Activated T-cell treated with anti-CD3 and anti-CD28 coated beads for 4 hours (primary cell): ENCODE results near the gene NPHP4.
A peak's percentile ranks its signal among the peaks of the same experiment; 100 is the strongest.

Experiments used
- DNase-seq: peaks from one replicate; pipeline ENCODE4 v3.0.0-alpha.2; 2020

Gene NPHP4

DNA sequence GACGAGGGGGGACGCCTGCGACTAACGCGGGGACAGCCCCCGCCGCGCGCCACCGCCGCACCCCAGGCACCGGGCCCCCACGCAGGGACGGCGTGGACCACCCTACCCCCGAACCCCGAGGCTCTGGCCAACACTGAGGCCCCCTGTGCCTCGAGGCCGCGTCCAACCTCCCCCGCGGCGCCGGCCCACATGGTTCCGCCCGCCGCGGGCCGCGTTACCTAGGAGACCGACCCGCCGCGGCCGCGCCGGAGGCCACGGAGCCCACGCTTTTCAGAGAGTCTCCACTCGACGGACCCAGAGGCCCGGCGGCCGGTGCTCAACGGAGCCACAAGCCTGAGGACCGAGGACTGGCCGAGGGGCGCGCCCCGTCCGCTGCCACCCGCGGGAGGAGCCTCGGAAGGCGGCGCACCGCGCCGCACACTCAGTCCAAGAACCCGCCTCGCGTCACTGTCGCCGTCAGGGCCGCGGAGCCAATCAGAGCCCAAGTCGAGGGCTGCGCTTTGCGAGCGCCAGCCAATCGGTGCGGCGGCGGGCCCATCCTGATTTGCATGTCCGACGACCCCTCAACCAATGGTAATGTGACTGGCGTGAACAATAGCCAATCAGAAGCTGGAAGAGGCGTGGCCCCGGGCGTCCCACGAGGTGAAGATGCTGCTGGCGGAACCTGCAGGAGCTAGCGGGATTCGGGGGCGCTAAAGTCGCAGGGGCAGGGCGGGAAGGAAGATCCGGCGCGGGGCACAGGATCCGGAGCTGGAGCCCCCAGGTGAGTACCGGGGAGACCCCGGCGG is at the start of gene NPHP4:
NPHP4 (minus strand) TSS at position 400 of the 788 bp plus-strand sequence. CDS start 6,136 bp downstream, outside the sequence.
- DNase-seq = peak; percentile 99

DNA sequence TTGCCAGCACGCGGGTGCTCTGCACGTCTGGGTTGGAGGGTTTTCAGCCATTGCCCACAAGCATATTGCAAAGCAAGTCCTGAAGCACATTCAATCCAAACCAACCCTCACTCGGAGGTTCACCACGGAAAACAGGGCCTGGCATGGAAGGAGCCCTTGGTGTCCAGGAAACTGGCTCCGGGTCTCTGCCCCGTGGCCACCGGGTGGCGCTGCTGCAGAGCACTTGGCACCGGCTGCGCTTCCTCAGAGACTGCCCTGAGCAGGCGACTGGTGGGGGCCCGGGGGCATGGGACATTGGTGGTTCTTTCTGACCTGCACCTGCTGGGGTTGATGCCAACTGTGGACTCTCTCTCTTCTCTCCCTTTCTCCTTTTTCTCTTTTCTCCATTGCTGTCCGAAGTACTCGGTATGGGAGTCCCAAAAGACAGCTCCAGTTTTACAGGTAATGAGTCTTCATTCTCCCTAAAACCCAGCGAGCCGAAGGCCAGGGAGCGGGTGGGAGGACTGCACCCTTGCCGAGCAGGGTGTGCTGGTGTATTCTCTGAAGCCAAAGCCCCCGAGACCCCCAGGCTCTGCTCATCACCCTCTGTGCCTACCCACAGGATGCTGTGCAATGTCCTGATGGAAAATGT is 49.3 kb upstream of the NPHP4 start:
- DNase-seq = no peak

DNA sequence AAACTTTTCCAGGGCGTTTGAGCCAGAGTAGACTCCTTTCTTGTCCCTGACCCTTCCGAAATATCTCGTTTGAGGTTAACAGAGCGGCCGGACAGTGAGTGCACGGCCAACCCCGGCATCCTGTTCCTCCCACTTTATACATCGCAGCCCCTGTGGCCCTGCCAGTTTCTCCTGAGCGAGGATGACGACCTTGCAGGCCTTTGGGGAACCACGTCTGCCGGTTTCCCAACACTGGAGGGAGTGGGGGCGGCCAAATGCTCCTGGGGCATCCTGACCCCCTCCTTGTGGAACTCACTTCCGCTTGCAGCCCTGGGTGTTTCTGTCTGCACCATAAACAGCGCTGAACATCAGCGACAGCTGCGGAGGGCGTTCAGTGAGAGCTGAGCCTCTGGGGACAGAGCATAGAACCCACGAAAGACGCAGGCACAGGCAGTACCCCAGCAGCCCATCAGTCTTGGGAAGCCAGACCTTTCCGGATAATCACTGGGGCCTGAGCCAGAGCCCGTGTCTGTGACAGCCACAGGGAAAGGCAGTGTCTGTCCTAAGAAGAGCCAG is 48.7 kb upstream of the NPHP4 start:
- DNase-seq = no peak

DNA sequence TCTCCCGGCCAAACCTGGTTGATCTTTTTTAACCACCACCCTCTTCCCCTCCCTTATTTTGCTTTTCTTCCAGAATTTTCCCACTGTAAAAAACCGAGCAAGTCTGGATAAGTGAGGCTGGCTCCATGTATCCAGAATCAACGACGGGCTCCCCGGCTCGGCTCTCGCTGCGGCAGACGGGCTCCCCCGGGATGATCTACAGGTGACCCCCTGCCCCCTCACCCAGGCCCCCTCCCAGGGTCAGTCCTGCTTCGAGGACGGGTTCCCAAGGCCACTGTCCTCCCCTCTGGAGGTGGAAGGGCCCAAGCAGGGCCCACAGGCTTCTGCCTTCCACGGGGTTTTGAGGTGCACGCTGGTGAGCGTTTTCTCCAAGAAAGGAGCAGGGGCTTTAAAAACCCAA is 48.2 kb upstream of the NPHP4 start:
- DNase-seq = no peak

DNA sequence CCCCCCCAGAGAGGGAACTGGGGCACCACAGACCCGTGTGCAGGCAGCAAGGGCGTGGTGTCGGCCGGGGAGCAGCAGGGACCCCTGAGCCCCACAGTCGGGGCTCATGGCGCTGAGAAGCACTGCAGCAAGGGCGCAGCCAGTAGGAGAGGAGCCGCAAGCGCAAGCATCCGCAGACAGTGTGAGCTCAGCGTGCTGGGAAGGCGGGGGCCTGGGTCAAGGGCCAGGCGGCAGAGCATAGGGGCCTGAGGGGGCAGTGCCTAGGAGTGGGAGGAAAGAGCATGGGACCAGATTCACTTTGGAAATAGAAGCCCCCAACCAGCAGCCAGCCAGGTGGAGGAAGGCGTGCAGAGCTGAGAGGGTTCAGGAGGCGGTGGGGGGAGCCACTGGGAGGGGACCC is 46.8 kb upstream of the NPHP4 start:
- DNase-seq = no peak

DNA sequence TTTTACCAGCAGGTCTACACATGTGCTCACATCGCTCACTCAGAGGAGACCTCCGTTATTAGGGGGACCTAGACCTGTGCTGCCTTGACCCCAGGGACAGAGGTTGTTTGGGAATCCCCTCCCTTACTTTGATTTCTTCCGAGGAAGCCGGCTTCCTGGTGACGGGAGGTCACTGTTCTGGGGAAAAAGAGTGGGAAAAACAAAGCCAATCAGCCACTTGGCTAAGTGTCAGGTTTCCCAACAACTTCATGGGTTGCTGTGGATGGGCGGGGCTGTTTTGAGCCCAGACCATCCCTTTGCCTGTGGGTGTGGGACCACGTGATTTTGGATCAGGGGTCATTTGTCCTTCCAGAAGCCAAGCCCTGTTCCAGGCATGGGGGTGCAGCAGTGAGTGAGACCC is 46.4 kb upstream of the NPHP4 start:
- no peak for DNase-seq

DNA sequence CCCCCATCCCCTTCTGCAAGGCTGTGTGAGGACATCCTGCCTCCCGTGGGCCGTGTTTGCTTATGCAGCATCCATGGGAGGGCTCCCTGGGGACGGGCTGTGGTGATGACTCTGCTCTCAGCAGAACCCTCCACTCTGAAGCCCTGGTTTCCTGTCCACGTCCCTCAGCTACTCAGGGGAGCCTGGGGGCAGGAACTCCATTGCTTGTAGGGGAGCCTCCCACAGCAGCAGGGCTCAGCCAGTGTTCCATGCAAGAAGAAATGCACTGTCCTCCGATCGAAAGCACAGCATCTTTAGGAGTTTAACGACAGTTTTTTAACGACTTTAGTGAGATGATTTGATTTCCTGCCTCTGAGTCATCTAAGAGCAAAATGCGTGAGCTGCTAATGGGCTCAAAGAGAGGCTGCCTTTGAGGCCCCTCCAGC is 45.1 kb upstream of the NPHP4 start:
- no peak for DNase-seq

DNA sequence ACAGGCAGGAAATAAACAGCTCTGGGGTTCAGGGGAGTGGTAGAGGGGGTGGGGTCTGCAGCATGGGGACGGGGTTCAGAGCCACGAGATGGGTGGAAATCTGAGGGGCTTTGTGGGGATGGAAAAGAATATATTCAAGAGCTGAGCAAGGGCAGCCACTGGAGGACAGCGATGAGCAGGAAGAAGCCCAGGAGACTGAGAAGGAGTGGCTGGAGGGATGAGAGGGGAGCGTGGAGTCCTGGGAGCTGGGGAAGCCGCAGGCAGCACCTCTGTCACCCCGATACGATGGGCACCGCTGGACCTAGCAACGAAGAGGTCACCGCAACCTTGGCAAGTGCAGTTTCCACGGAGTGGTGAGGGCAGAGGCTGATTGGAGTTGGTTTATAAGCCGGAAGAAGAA is 43.5 kb upstream of the NPHP4 start:
- no peak for DNase-seq

DNA sequence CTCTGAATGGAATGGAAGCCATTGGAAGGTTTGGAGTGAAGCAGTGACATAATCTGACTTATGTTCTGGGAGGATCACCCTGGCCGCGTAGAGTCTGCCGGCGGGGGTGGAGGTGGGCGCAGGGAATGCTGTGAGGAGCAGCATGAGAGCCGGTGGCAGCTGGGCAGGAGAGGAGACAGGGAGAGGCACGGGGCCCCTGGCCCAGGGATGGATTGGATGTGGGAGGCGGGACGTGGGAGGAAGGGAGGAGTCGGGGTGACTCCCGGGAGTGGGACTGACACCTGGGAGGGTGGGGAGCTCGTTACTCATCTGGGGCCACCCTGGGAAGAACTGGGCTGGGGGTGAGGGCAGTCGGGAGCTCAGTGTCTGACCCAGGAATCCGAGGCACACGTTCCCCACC is 43.1 kb upstream of the NPHP4 start:
- no peak for DNase-seq

DNA sequence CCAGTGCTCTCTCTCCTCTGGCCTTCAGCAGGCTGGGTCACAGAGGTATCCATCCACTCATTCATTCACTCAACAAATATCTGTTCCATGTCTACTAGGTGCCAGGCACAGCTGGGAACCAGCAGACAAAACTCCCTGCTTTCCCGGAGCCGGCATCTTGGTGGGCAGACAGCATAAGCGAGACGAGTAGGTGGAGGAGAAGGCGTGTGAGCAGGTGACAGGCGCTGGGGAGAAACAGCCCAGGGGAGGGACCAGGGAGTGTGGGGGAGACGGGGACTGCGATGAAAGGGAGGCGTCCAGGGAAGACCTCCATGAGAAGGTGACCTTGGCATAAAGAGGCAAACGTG is 42.5 kb upstream of the NPHP4 start:
- no peak for DNase-seq

DNA sequence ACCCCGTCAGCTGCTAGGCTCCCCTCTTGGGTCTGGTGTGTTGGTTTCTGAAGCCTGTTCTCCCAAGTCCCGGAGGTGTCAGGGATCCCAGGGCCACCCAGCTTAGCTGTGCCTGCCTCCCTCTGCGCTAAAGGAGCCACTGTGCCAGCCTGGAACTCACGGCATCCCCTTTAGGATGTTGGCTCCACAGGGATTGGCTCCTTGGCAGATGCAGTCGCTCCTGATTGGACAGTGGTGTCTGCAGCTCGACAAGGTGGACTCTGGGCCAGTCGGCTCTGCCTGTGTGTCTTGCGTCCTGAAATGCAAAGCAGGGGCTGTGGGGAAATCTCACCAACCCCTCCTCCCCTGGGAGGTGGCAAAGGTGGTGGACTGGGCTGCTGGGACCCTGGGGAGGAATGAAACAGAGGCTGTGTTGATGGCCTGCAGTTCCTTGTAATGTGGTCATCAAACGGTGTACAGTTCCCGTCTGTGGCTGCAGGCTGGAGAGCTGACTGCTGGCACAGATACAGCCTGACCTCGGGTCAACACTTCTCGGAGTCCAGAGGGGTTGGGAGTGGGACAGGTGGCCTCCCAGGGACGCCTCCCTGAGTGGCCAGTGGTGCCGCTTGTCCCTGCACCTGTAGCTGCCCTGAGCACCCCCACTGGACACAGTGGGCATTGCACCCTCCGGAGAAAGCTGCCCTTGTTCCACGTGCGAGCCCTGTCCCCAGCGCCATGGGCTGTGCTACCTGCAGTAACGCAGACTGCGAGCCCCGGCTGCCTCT is 41.9 kb upstream of the NPHP4 start:
- no peak for DNase-seq

DNA sequence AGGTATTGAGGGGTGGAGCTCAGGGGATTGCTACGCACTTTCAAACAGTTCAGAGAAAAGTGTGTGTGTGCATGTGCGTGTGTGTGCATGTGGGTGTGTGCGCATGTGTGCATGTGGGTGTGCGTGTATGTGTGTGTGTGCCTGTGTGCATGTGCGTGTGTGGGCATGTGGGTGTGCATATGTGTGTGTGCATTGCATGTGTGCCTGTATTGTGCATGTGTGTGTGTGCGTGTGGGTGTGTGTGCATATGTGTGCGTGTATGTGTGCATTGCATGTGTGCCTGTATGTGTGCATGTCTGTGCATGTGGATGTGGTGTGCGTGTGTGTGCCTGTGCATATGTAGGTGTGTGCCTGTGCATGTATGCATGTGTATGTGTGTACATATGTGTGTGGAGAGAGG is 40.9 kb upstream of the NPHP4 start:
- DNase-seq = no peak

DNA sequence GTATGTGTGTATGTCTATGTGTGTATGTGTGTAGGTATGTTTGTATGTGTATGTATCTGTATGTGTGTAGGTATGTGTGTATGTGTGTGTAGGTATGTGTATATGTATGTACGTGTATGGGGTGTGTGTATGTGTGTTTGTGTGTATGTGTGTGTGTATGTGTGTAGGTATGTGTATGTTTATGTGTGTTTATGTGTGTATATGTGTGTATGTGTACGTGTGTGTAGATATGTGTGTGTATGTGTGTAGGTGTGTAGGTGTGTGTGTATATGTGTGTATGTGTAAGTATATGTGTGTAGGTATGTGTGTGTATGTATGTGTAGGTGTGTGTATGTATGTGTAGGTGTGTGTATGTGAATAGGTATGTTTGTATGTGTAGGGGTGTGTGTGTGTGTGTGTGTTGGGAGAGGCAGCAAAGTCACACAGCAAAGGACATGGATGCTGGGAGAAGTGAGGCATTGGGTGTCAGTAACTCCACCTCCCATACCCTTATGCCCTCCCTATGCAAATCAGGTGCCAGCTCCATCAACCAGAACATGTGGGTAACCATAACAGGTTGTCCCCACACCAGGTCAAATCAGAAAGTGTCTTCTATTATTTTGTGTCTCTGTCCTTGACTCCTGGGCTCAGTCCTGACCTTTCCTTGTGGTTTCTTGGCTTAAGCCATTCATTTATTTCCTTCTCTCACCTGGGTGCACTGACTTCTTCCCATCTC is 38.5 kb upstream of the NPHP4 start:
- no peak for DNase-seq

DNA sequence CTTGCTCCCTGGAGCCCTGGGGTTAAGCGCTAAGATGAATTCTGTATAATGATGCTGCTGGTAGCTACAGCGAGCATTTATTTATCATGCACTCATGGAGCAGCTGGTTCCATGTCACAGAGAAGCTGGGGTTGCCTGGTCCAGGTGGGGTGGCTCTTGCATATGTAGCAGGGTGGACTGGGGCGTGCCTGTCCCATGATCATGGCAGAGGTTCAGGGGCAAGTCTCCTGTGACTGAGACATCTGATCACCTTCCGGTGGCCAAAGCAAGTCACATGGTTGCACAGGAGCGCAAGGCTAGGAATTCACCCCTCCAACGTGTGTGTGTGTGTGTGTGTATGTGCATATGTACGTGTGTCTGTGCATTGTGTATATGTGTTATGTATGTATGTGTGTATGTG is 37.9 kb upstream of the NPHP4 start:
- no peak for DNase-seq

DNA sequence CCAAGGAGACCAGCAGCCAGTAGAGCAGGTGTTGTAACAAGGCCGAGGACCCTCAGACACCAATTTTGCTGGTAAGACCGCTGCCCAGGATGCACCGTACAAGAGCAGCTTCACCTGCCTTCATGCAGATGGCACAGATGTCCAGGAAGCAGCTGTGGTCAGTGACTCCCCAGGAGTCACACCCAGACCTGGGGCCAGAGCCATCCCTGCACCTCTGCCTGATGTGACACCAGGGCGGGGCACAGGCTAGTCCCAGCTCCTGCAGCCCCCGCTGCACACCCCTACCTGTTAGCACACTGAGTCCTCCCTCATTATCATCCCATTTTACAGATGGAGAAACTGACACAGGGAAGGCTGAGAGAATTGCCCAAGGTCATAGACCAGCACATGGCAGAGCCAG is 37.1 kb upstream of the NPHP4 start:
- no peak for DNase-seq

DNA sequence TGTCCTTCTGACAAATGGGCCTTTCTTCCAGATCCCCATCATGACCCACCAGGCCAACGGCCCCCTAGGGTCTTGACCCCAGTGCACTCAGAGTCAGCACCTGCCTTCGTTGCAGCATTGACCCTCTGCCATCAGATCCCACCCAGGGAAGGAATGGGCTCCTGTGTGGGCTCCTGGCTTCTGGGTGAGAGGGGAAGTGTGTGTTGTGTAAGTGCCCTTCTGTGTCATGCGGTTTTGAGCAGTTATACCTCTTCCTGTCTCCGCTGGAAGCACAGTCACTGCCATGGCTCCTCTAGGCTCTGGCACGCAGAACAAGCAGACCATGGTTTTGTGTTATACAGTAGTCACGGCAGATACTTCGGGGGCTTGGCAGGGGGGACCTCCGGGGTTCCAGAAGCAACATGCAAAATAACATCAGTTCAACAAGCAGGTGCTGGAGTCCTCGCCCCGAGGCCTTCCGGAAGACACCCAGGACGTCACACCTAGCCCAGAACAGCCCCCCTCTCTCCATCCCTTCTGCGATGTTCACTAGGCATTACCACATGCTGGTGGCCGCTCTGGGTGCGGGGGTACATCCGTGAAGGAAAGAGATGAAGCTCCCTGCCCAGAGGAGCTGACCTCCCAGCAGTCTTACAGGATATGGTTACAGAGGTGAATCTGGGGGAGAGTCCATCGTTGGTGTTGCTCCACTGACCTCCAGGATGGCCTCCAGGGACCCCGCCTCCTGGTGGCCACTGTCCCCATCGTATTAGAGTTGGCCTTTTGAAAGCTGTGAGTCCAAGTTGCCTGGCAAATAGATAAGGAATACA is 36.0 kb upstream of the NPHP4 start:
- peak; percentile 38 for DNase-seq

DNA sequence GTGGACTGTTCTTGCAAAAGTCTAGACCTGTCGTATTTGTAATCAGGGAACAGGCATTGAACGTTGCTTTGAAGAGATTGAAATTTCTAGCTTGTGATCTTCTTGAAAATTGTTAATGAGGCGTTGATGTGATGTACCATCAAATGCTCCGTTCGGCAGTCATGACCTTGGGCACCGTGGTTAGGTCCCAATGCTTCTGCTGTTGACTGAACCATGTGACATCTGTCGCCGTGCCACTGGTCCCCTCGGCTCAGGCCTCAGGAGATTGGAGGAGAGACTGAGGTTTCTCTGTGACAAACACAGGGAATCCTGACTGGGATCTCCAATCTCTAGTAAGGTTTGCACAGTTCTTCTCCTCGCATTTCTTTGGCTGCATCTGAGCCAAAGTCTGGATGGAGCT is 35.4 kb upstream of the NPHP4 start:
- DNase-seq = no peak

DNA sequence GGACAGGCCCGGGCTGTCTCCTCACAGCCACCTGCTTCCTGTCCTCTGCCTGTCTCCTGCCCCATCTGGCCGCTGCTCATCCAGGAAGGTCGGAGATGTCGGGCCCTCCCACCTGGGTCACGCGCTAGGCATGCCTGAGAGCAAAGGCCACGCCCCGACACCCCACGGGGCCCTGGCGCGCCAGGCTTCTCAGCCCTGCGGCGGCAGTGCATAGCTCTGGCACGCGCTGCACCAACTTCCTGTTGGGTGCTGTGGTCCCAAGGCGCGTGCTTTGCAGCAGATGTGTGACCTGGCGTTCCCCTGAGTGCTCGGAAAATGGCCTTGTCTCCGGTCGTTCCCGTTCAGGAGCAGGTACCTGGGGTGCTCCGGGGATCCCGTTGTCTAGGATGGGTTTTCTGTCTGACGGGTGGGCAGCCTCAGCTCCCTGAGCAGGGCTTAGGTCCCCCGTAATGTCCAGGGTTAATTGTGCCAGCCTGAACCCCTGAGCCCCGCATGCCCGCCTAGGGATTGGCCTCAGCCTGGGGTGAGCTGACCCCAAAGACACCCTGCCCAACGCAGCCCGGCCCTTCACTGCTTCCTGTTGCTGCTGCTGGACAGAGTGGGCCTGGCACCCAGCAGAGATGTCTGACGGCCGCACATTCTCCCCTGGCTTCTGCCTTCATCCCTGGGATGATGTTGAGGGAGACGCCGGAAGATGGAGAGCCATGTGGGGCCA is 34.0 kb upstream of the NPHP4 start:
- peak; percentile 88 for DNase-seq

DNA sequence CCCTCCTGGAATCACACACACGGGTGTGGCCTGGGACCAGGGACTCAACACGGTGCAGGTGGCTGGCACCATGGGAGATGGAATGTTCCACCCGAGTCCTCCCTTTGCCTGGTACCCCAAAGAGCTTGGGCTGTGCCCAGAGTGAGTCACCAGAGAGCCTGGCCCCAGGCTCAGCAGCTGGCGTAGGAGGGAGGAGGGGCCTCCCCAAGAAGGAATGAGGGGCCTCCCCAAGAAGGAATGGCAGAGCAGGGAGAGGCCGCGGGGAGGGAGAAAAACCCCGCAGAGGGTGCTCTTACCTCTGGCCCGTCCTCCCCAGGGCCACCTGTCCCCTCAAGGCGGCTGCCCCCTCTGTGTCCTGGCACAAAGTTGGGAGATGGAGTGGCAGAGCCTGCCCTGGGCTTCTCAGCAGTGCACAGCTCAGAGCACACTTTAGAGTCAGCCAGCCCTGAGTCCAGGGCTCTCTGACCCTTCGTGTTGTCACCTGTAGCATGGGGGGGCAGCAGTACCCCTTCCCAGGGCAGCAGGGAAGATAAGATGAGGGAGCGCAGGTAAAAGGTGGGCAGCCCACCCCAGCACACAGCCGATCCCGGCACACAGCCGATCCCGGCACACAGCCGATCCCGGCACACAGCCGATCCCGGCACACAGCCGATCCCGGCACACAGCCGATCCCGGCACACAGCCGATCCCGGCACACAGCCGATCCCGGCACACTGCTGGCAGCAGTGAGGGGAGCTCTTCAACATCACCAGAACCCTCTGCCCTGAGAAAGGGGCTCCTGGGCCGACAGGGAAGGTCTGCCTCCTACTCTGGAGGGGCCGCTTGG is 33.3 kb upstream of the NPHP4 start:
- peak; percentile 8 for DNase-seq

DNA sequence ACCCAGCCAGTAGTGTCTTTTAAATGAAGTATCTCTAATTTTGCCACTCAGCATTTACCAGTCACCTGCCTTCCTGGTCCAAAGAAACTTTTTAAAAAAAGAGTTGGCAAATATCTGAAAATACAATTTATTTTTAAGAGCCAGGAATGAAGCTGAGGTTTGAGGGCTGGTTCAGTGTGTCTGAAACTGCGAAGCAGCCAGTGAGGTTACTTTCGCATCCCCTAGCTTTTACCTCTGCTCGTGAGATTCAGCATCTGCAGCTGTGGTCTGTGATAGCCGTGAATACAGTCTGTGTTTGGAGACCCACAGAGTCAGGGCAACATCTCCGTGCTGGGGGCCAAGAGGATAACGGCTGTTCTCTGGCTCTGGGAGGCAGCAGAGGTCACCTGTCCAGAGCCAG is 32.2 kb upstream of the NPHP4 start:
- DNase-seq = no peak

DNA sequence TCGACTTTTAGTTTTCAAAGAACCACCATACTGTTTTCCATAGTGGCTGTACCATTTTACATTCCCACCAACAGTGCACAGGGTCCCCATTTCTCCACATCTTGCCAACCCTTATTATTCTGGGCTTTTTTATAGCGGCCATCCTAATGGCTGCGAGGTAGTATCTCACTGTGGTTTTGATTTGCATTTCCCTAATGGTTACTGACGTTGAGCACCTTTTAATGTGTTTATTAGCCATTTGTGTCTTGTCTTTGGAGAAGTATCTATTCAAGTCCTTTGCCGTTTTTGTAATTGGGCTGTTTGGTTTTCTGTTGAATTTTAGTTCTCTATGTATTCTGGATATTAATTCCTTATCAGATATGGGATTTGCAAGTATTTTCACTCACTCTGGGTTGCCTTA is 31.1 kb upstream of the NPHP4 start:
- DNase-seq = no peak
